Measurements from ENCODE around the gene UMODL1. TPM values are rescaled to one million over a fixed set of nuclear protein-coding genes. Genes with fewer than 3 reads are reported as not detected.
A peak's percentile ranks its signal among the peaks of the same experiment; 100 is the strongest.

UMODL1 gene
- total RNA-seq, 1 experiment from 2014 or later: 0.30 TPM

- Histone ChIP-seq H3K27me3 (no peaks in the 10 kb centered on the region), H3K36me3 (no peaks in the 10 kb centered on the region), H3K4me3 (no peak overlapping the region), H3K9me3 (replicated peaks) (no peaks in the 10 kb centered on the region), H3K4me1 (no peaks in the 10 kb centered on the region; the same call in 1 of the 2 replicates), H3K27ac (no peak overlapping the region)
- peak in 1 of 2 experiments; percentile 37 for DNase-seq
Measured at GRCh38 chr21:42140196-42140934, 69.2 kb downstream of the UMODL1 start.

GRCh38 chr21:42141643-42142042 is 70.5 kb downstream of the UMODL1 start:
- no peaks in the 10 kb centered on the region for H3K36me3 ChIP-seq
- H3K9me3 ChIP-seq (replicated peaks): no peaks in the 10 kb centered on the region
- H3K27me3 ChIP-seq: no peaks in the 10 kb centered on the region
- DNase-seq: no peak
- no peaks in the 10 kb centered on the region; the same call in 1 of the 2 replicates for H3K4me1 ChIP-seq
- no peak overlapping the region for H3K4me3 ChIP-seq
- no peak overlapping the region for H3K27ac ChIP-seq

GRCh38 chr21:42142141-42142540 is 71.0 kb downstream of the UMODL1 start:
- Histone ChIP-seq H3K9me3 (replicated peaks) (no peaks in the 10 kb centered on the region), H3K27ac (no peak overlapping the region), H3K4me1 (no peaks in the 10 kb centered on the region; the same call in 1 of the 2 replicates), H3K4me3 (no peak overlapping the region), H3K36me3 (no peaks in the 10 kb centered on the region), H3K27me3 (no peaks in the 10 kb centered on the region)
- no peak for DNase-seq

GRCh38 chr21:42142627-42143026 is 71.5 kb downstream of the UMODL1 start:
- Histone ChIP-seq H3K36me3 (no peaks in the 10 kb centered on the region), H3K4me1 (no peaks in the 10 kb centered on the region; the same call in 1 of the 2 replicates), H3K27me3 (no peaks in the 10 kb centered on the region), H3K27ac (no peak overlapping the region), H3K4me3 (no peak overlapping the region), H3K9me3 (replicated peaks) (no peaks in the 10 kb centered on the region)
- no peak for DNase-seq

- no peaks in the 10 kb centered on the region for H3K36me3 ChIP-seq
- H3K27ac ChIP-seq: no peak overlapping the region
- H3K4me3 ChIP-seq: no peak overlapping the region
- H3K27me3 ChIP-seq: no peaks in the 10 kb centered on the region
- H3K9me3 ChIP-seq (replicated peaks): no peaks in the 10 kb centered on the region
- DNase-seq: no peak
- H3K4me1 ChIP-seq: no peaks in the 10 kb centered on the region; the same call in 1 of the 2 replicates
Measured at GRCh38 chr21:42143111-42143510, 72.0 kb downstream of the UMODL1 start.

GRCh38 chr21:42144221-42144620 is 73.1 kb downstream of the UMODL1 start:
- no peak overlapping the region for H3K4me3 ChIP-seq
- no peaks in the 10 kb centered on the region for H3K27me3 ChIP-seq
- H3K4me1 ChIP-seq: no peaks in the 10 kb centered on the region; the same call in 1 of the 2 replicates
- H3K9me3 ChIP-seq (replicated peaks): no peaks in the 10 kb centered on the region
- H3K36me3 ChIP-seq: no peaks in the 10 kb centered on the region
- DNase-seq: no peak
- no peak overlapping the region for H3K27ac ChIP-seq

GRCh38 chr21:42144679-42145568 is 73.8 kb downstream of the UMODL1 start:
- Histone ChIP-seq H3K27ac (no peak overlapping the region), H3K36me3 (no peaks in the 10 kb centered on the region), H3K9me3 (replicated peaks) (no peaks in the 10 kb centered on the region), H3K4me3 (no peak overlapping the region), H3K4me1 (no peaks in the 10 kb centered on the region; the same call in 1 of the 2 replicates), H3K27me3 (no peaks in the 10 kb centered on the region)
- no peak for DNase-seq

GRCh38 chr21:42145569-42146272 is 74.6 kb downstream of the UMODL1 start:
- Histone ChIP-seq H3K4me3 (no peak overlapping the region), H3K27ac (no peak overlapping the region), H3K4me1 (no peaks in the 10 kb centered on the region), H3K36me3 (no peaks in the 10 kb centered on the region), H3K9me3 (replicated peaks) (no peaks in the 10 kb centered on the region), H3K27me3 (no peaks in the 10 kb centered on the region)
- DNase-seq: peak; percentile 22 to 76

- DNase-seq: no peak
- Histone ChIP-seq H3K27me3 (no peaks in the 10 kb centered on the region), H3K27ac (no peak overlapping the region), H3K4me1 (no peaks in the 10 kb centered on the region), H3K4me3 (no peak overlapping the region), H3K9me3 (replicated peaks) (no peaks in the 10 kb centered on the region), H3K36me3 (no peaks in the 10 kb centered on the region)
Measured at GRCh38 chr21:42146273-42146805, 75.2 kb downstream of the UMODL1 start.

- Histone ChIP-seq H3K27ac (no peak overlapping the region), H3K4me1 (no peaks in the 10 kb centered on the region), H3K27me3 (no peaks in the 10 kb centered on the region), H3K36me3 (no peaks in the 10 kb centered on the region), H3K9me3 (replicated peaks) (no peaks in the 10 kb centered on the region), H3K4me3 (no peak overlapping the region)
- no peak for DNase-seq
Measured at GRCh38 chr21:42146821-42147220, 75.7 kb downstream of the UMODL1 start.

- DNase-seq: no peak
- Histone ChIP-seq H3K27ac (no peak overlapping the region), H3K9me3 (replicated peaks) (no peaks in the 10 kb centered on the region), H3K27me3 (no peaks in the 10 kb centered on the region), H3K4me3 (no peak overlapping the region), H3K4me1 (no peaks in the 10 kb centered on the region), H3K36me3 (no peaks in the 10 kb centered on the region)
Measured at GRCh38 chr21:42147386-42148020, 76.4 kb downstream of the UMODL1 start.

- H3K36me3 ChIP-seq: no peaks in the 10 kb centered on the region
- H3K9me3 ChIP-seq (replicated peaks): no peaks in the 10 kb centered on the region
- H3K4me3 ChIP-seq: no peak overlapping the region
- DNase-seq: no peak
- H3K27me3 ChIP-seq: no peaks in the 10 kb centered on the region
- H3K27ac ChIP-seq: no peak overlapping the region
- no peaks in the 10 kb centered on the region for H3K4me1 ChIP-seq
Measured at GRCh38 chr21:42148097-42148496, 77.0 kb downstream of the UMODL1 start.

- Histone ChIP-seq H3K27me3 (no peaks in the 10 kb centered on the region), H3K27ac (no peak overlapping the region), H3K4me1 (no peaks in the 10 kb centered on the region), H3K36me3 (no peaks in the 10 kb centered on the region), H3K4me3 (no peak overlapping the region), H3K9me3 (replicated peaks) (no peaks in the 10 kb centered on the region)
- no peak for DNase-seq
Measured at GRCh38 chr21:42148584-42148983, 77.5 kb downstream of the UMODL1 start.
